PC-3 (cell line): ENCODE measurements around the gene DGKH. TPM values are rescaled to one million over a fixed set of nuclear protein-coding genes. Genes with fewer than 3 reads are reported as not detected.

Source experiments
- ATAC-seq: fragments of 200-7000 bp; cut with Tn5 transposase; 2 replicates; pipeline ENCODE4 v1.9.1; 2020; ENCODE audit warnings: mild to moderate bottlenecking, moderate library complexity
- BruUV-seq: library from RNA; stranded (reverse); fragments of 400-500 nt; replicated peaks from 2 replicates; lab custom pipeline; 2021; lab: Mats Ljungman, UMichigan
- CTCF ChIA-PET: fragments of 300-600 bp; sonication (Branson Sonifier 250); formaldehyde crosslinking; loops from one replicate; lab custom pipeline; 2022; ENCODE audit warnings: antibody characterized with exemption; lab: Charles Lee
- POLR2A ChIA-PET: fragments of 300-600 bp; sonication (Branson Sonifier 250); formaldehyde crosslinking; loops from one replicate; lab custom pipeline; 2022; ENCODE audit warnings: antibody characterized with exemption; ENCODE audit not compliant: unreplicated experiment; lab: Charles Lee
- DNase-seq: peaks from one replicate; pipeline ENCODE4 v3.0.0-alpha.2; 2015
- H2AFZ ChIP-seq: fragments of 300-600 bp; sonication (generic); 2 replicates; pipeline ENCODE4 v1.6.0; 2016; ENCODE audit warnings: antibody characterized with exemption, low read length
- H3F3A ChIP-seq: fragments of 300-600 bp; sonication (generic); one replicate; pipeline ENCODE4 v1.6.0; 2017; ENCODE audit warnings: antibody characterized with exemption, low read length, control low read depth, mild to moderate bottlenecking; ENCODE audit not compliant: unreplicated experiment
- H3K27ac ChIP-seq: fragments of 300-600 bp; sonication (generic); 2 replicates; pipeline ENCODE4 v1.5.1; 2016; ENCODE audit warnings: mild to moderate bottlenecking, low read length
- H3K27me3 ChIP-seq: fragments of 300-600 bp; sonication (generic); 2 replicates; pipeline ENCODE4 v1.6.1; 2016; ENCODE audit warnings: low read length, mixed read lengths
- H3K36me3 ChIP-seq: fragments of 300-600 bp; sonication (generic); 2 replicates; pipeline ENCODE4 v1.6.1; 2016; ENCODE audit warnings: low read depth, mixed run types, low read length, mixed read lengths
- H3K4me1 ChIP-seq: fragments of 300-600 bp; sonication (generic); 2 replicates; pipeline ENCODE4 v1.5.1; 2016; ENCODE audit warnings: low read length; ENCODE audit not compliant: insufficient read depth
- H3K4me2 ChIP-seq: fragments of 300-600 bp; sonication (generic); 2 replicates; pipeline ENCODE4 v1.6.0; 2016; ENCODE audit warnings: low read length
- H3K4me3 ChIP-seq: fragments of 300-600 bp; sonication (generic); 2 replicates; pipeline ENCODE4 v1.5.1; 2016; ENCODE audit warnings: mild to moderate bottlenecking, low read length, mixed read lengths
- H3K79me2 ChIP-seq: fragments of 300-600 bp; sonication (generic); 2 replicates; pipeline ENCODE4 v1.6.1; 2017; ENCODE audit warnings: low read length, mixed read lengths
- H3K9ac ChIP-seq: fragments of 300-600 bp; sonication (generic); 2 replicates; pipeline ENCODE4 v1.6.0; 2016; ENCODE audit warnings: mild to moderate bottlenecking, low read length
- H3K9me2 ChIP-seq: fragments of 300-600 bp; sonication (generic); replicated peaks from 2 replicates; pipeline ENCODE4 v1.6.1; 2016; ENCODE audit warnings: mixed run types, low read length, mixed read lengths
- H3K9me3 ChIP-seq: fragments of 300-600 bp; sonication (generic); 2 replicates; pipeline ENCODE4 v1.6.1; 2016; ENCODE audit warnings: low read length, mixed read lengths
- H4K20me1 ChIP-seq: fragments of 300-600 bp; sonication (generic); 2 replicates; pipeline ENCODE4 v1.6.1; 2016; ENCODE audit warnings: low read length, mixed read lengths
- EZH2 ChIP-seq: fragments of 300-600 bp; sonication (generic); IDR thresholded peaks from one replicate; pipeline ENCODE4 v1.6.1; 2017; ENCODE audit warnings: antibody characterized with exemption, mild to moderate bottlenecking, low read length; ENCODE audit not compliant: unreplicated experiment
- EZH2phosphoT487 ChIP-seq: fragments of 300-600 bp; sonication (generic); IDR thresholded peaks from 2 replicates; pipeline ENCODE4 v1.6.1; 2018; ENCODE audit warnings: mild to moderate bottlenecking, antibody characterized with exemption, low read length, borderline replicate concordance
- intact Hi-C: fragments of 100-400 bp; cut with micrococcal nuclease; formaldehyde crosslinking; loops from 2 replicates; pipeline ENCODE4 v1.9.0; 2023
- total RNA-seq: library from RNA; depleted of rRNA; stranded (reverse); fragments of >200 nt; gene quantifications from 2 replicates; pipeline ENCODE4 v1.2.3, GENCODE V29; 2014
- TF ChIP-seq, protein P1 (sequence below): fragments of 300-600 bp; sonication (generic); conservative IDR thresholded peaks from 2 replicates; pipeline ENCODE4 v1.5.1; 2017; ENCODE audit warnings: antibody characterized with exemption, low read depth, mild to moderate bottlenecking, low read length

The DGKH gene
- total RNA-seq, 1 experiment from 2014 or later: 5.9 TPM

DNA sequence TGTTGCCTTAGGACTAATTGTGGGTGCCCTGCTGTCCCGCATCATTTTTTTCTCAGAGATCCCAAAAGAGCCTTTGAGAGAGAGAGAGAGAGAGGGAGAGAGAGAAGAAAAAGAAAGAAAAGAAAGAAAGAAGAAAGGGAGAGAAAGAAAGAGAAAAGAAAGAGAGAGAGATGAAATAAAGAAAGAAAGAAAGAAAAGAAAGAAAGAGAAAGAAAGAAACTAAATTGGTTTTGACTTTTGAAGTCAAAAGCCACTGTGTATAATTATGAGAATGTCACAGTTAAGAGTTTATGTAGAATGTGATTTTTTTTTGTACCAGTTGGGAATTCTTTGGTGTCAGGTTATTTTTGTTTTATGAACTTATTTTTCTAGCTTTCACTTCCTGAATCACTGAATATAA lies 180.1 kb downstream of the DGKH start:
- no TSS peak for BruUV-seq
- POLR2A ChIA-PET: no interaction called here
- Histone ChIP-seq H3F3A (no peaks in the 10 kb centered on the region), H4K20me1 (no peaks in the 10 kb centered on the region), H3K27me3 (no peaks in the 10 kb centered on the region), H3K36me3 (0 out of 2 replicates have a peak, but pooled peaks cover 3% of the 10 kb centered on the region), H3K79me2 (no peaks in the 10 kb centered on the region), H3K9ac (no peak overlapping the region), H2AFZ (no peak overlapping the region), H3K4me3 (no peak overlapping the region), H3K9me3 (no peaks in the 10 kb centered on the region), H3K9me2 (no peaks in the 10 kb centered on the region), H3K4me2 (no peak overlapping the region), H3K27ac (no peak overlapping the region), H3K4me1 (no peaks in the 10 kb centered on the region; the same call in 1 of the 2 replicates)
- no peak for DNase-seq
- ATAC-seq: no peak
- no peak for TF ChIP-seq EZH2
- no peak for TF ChIP-seq EZH2phosphoT487
- TF ChIP-seq, protein P1, sequence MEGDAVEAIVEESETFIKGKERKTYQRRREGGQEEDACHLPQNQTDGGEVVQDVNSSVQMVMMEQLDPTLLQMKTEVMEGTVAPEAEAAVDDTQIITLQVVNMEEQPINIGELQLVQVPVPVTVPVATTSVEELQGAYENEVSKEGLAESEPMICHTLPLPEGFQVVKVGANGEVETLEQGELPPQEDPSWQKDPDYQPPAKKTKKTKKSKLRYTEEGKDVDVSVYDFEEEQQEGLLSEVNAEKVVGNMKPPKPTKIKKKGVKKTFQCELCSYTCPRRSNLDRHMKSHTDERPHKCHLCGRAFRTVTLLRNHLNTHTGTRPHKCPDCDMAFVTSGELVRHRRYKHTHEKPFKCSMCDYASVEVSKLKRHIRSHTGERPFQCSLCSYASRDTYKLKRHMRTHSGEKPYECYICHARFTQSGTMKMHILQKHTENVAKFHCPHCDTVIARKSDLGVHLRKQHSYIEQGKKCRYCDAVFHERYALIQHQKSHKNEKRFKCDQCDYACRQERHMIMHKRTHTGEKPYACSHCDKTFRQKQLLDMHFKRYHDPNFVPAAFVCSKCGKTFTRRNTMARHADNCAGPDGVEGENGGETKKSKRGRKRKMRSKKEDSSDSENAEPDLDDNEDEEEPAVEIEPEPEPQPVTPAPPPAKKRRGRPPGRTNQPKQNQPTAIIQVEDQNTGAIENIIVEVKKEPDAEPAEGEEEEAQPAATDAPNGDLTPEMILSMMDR: no peak
- intact Hi-C loops: no loop called here
- CTCF ChIA-PET: no interaction called here

GRCh38 chr13:42229287-42229686 lies 180.8 kb downstream of the DGKH start:
- DNase-seq: no peak
- ChIA-PET POLR2A (no interaction called here), CTCF (no interaction called here)
- TF ChIP-seq, protein P1: no peak
- TF ChIP-seq EZH2 (no peak), EZH2phosphoT487 (no peak)
- H3K27ac ChIP-seq: no peak overlapping the region
- no peak for ATAC-seq
- no peaks in the 10 kb centered on the region for H3K79me2 ChIP-seq
- no peaks in the 10 kb centered on the region; the same call in 1 of the 2 replicates for H3K4me1 ChIP-seq
- H3F3A ChIP-seq: no peaks in the 10 kb centered on the region
- no peaks in the 10 kb centered on the region for H3K27me3 ChIP-seq
- intact Hi-C loops: no loop called here
- H4K20me1 ChIP-seq: no peaks in the 10 kb centered on the region
- no peak overlapping the region for H3K9ac ChIP-seq
- no peaks in the 10 kb centered on the region for H3K9me3 ChIP-seq
- no TSS peak for BruUV-seq
- 0 out of 2 replicates have a peak, but pooled peaks cover under 1% of the 10 kb centered on the region for H3K36me3 ChIP-seq
- H2AFZ ChIP-seq: no peak overlapping the region
- no peaks in the 10 kb centered on the region for H3K9me2 ChIP-seq
- no peak overlapping the region for H3K4me2 ChIP-seq
- no peak overlapping the region for H3K4me3 ChIP-seq

DNA sequence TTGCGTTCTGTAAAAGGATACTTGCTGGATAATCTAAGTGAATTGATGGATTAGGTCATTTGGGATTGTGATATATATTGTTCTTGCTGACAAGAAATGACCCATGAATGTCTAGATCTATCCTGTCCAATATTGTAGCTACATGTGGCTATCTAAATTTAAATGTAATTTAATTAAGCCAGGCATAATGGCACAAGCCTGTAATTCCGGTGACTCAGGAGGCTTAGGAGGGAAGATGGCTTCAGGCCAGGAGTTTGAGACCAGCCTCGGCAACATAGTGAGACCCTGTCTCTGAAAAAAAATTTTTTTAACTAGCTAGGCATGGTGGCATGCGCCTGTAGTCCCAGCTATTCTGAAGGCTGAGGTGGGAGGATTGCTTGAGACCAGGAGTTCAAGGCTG lies 184.2 kb downstream of the DGKH start:
- TF ChIP-seq EZH2phosphoT487 (no peak), EZH2 (no peak)
- TF ChIP-seq, protein P1: no peak
- no peaks in the 10 kb centered on the region for H3K36me3 ChIP-seq
- CTCF ChIA-PET: no interaction called here

More for the DNA sequence above, 184.2 kb downstream of the DGKH start:
- H3K27me3 ChIP-seq: no peaks in the 10 kb centered on the region
- H3K9ac ChIP-seq: no peak overlapping the region
- no peak overlapping the region for H2AFZ ChIP-seq
- H4K20me1 ChIP-seq: no peaks in the 10 kb centered on the region
- no peak for ATAC-seq
- intact Hi-C loops: no loop called here
- BruUV-seq: no TSS peak
- H3K9me3 ChIP-seq: no peaks in the 10 kb centered on the region
- no peak overlapping the region for H3K27ac ChIP-seq
- H3K4me2 ChIP-seq: no peak overlapping the region
- H3K9me2 ChIP-seq: no peaks in the 10 kb centered on the region
- DNase-seq: no peak
- no peaks in the 10 kb centered on the region; the same call in 1 of the 2 replicates for H3K4me1 ChIP-seq
- POLR2A ChIA-PET: no interaction called here
- H3F3A ChIP-seq: no peaks in the 10 kb centered on the region
- H3K4me3 ChIP-seq: no peak overlapping the region
- H3K79me2 ChIP-seq: no peaks in the 10 kb centered on the region
